ENCODE measurements around the gene SPOP.

SPOP gene

GRCh38 chr17:49613182-49613800 lies 64.6 kb downstream of the SPOP start:
- DNase-seq (ENCODE audit: low read depth): no peak

GRCh38 chr17:49612726-49613125 lies 65.2 kb downstream of the SPOP start:
- no peak for DNase-seq (ENCODE audit: low read depth)

- no peak for DNase-seq (ENCODE audit: low read depth)
These were observed 66.9 kb downstream of the SPOP start for GRCh38 chr17:49610883-49611584.

- DNase-seq (ENCODE audit: low read depth): no peak
These were observed 73.5 kb downstream of the SPOP start for GRCh38 chr17:49604314-49604869.

- DNase-seq (ENCODE audit: low read depth): no peak
These were observed 74.2 kb downstream of the SPOP start for GRCh38 chr17:49603720-49604119.

- DNase-seq (ENCODE audit: low read depth): no peak
These were observed 74.7 kb downstream of the SPOP start for GRCh38 chr17:49603238-49603637.

GRCh38 chr17:49602783-49603182 lies 75.1 kb downstream of the SPOP start:
- no peak for DNase-seq (ENCODE audit: low read depth)

GRCh38 chr17:49600949-49601348 lies 76.9 kb downstream of the SPOP start:
- no peak for DNase-seq (ENCODE audit: low read depth)

GRCh38 chr17:49598918-49599317 lies 79.0 kb downstream of the SPOP start:
- no peak for DNase-seq (ENCODE audit: low read depth)

- DNase-seq (ENCODE audit: low read depth): no peak
These were observed 79.8 kb downstream of the SPOP start for GRCh38 chr17:49597928-49598655.

GRCh38 chr17:49597436-49597835 lies 80.5 kb downstream of the SPOP start:
- no peak for DNase-seq (ENCODE audit: low read depth)

- DNase-seq (ENCODE audit: low read depth): no peak
These were observed 81.2 kb downstream of the SPOP start for GRCh38 chr17:49596613-49597244.

- no peak for DNase-seq (ENCODE audit: low read depth)
These were observed 81.9 kb downstream of the SPOP start for GRCh38 chr17:49595980-49596379.

GRCh38 chr17:49595328-49595727 lies 82.6 kb downstream of the SPOP start:
- no peak for DNase-seq (ENCODE audit: low read depth)

GRCh38 chr17:49592263-49592662 lies 85.6 kb downstream of the SPOP start:
- no peak for DNase-seq (ENCODE audit: low read depth)

- DNase-seq (ENCODE audit: low read depth): no peak
These were observed 87.0 kb downstream of the SPOP start for GRCh38 chr17:49590874-49591273.

- DNase-seq (ENCODE audit: low read depth): no peak
These were observed 88.3 kb downstream of the SPOP start for GRCh38 chr17:49589577-49589927.

- DNase-seq (ENCODE audit: low read depth): no peak
These were observed 88.9 kb downstream of the SPOP start for GRCh38 chr17:49588726-49589576.

GRCh38 chr17:49588312-49588711 lies 89.6 kb downstream of the SPOP start:
- no peak for DNase-seq (ENCODE audit: low read depth)

GRCh38 chr17:49587366-49588073 lies 90.4 kb downstream of the SPOP start:
- DNase-seq (ENCODE audit: low read depth): no peak

- DNase-seq (ENCODE audit: low read depth): no peak
These were observed 92.4 kb downstream of the SPOP start for GRCh38 chr17:49585422-49586027.
